Neural cell (in vitro differentiated cells): Measurements from ENCODE around the gene RAI14. TPM values are rescaled to one million over a fixed set of nuclear protein-coding genes. Genes with fewer than 3 reads are reported as not detected.

Source experiments
- H2AFZ ChIP-seq: fragments of 200-600, 300-800 bp; sonication (generic), shearing (Covaris generic); 2 replicates; pipeline ENCODE4 v1.6.0; 2014; ENCODE audit warnings: low read depth, mild to moderate bottlenecking, antibody characterized with exemption, low read length, moderate library complexity
- H3F3A ChIP-seq: fragments of 200-600 bp; shearing (Covaris generic); 2 replicates; pipeline ENCODE4 v1.6.1; 2016; ENCODE audit warnings: mild to moderate bottlenecking, moderate library complexity, mixed read lengths, antibody characterized with exemption, low read length; ENCODE audit not compliant: insufficient read depth, poor library complexity, severe bottlenecking
- H3K27ac ChIP-seq: fragments of 200-600, 300-800 bp; sonication (generic), shearing (Covaris generic); 2 replicates; pipeline ENCODE4 v1.5.1; 2014; ENCODE audit warnings: mild to moderate bottlenecking, low read length, moderate library complexity
- H3K27me3 ChIP-seq: fragments of 300-800, 200-600 bp; sonication (generic), shearing (Covaris generic); 2 replicates; pipeline ENCODE4 v1.6.0; 2014; ENCODE audit warnings: mild to moderate bottlenecking, low read depth, low read length, moderate library complexity; ENCODE audit not compliant: insufficient read depth
- H3K36me3 ChIP-seq: fragments of 300-800, 200-600 bp; sonication (generic), shearing (Covaris generic); 2 replicates; pipeline ENCODE4 v1.5.1; 2014; ENCODE audit warnings: mild to moderate bottlenecking, antibody characterized with exemption, low read length, moderate library complexity; ENCODE audit not compliant: insufficient read depth
- H3K4me2 ChIP-seq: fragments of 300-800, 200-600 bp; sonication (generic), shearing (Covaris generic); 2 replicates; pipeline ENCODE4 v1.6.0; 2014; ENCODE audit warnings: mild to moderate bottlenecking, low read length
- H3K4me3 ChIP-seq: fragments of 300-800, 200-600 bp; sonication (generic), shearing (Covaris generic); 2 replicates; pipeline ENCODE4 v1.5.1; 2014; ENCODE audit warnings: mild to moderate bottlenecking, low read length, moderate library complexity
- H3K79me2 ChIP-seq: fragments of 200-600 bp; shearing (Covaris generic); replicated peaks from 2 replicates; pipeline ENCODE4 v1.6.0; 2014; ENCODE audit warnings: mild to moderate bottlenecking, low read length, moderate library complexity; ENCODE audit not compliant: insufficient read depth
- H3K9ac ChIP-seq: fragments of 300-800, 200-600 bp; sonication (generic), shearing (Covaris generic); 2 replicates; pipeline ENCODE4 v1.6.1; 2016; ENCODE audit warnings: mild to moderate bottlenecking, low read length, mixed read lengths
- H3K9me2 ChIP-seq: fragments of 200-600 bp; shearing (Covaris generic); 2 replicates; pipeline ENCODE4 v1.6.1; 2016; ENCODE audit warnings: mild to moderate bottlenecking, low read length, mixed read lengths; ENCODE audit not compliant: insufficient read depth
- H3K9me3 ChIP-seq: fragments of 200-600, 300-800 bp; sonication (generic), shearing (Covaris generic); 2 replicates; pipeline ENCODE4 v1.6.1; 2016; ENCODE audit warnings: mild to moderate bottlenecking, mixed run types, low read length, moderate library complexity, mixed read lengths
- H4K20me1 ChIP-seq: fragments of 200-600 bp; shearing (Covaris generic); 2 replicates; pipeline ENCODE4 v1.6.1; 2016; ENCODE audit warnings: mild to moderate bottlenecking, mixed run types; ENCODE audit not compliant: insufficient read depth
- CTCF ChIP-seq: fragments of 450-650 bp; IDR thresholded peaks from 2 replicates; pipeline ENCODE4 v1.5.1; 2014; ENCODE audit warnings: antibody characterized with exemption, mild to moderate bottlenecking, moderate library complexity; ENCODE audit not compliant: poor library complexity, severe bottlenecking
- EP300 ChIP-seq: fragments of 450-650 bp; conservative IDR thresholded peaks from 2 replicates; pipeline ENCODE4 v1.6.1; 2014; ENCODE audit warnings: antibody characterized with exemption, mild to moderate bottlenecking, moderate library complexity; ENCODE audit not compliant: poor library complexity, severe bottlenecking
- EZH2 ChIP-seq: fragments of 200-600, 300-800 bp; shearing (Covaris generic), sonication (generic); IDR thresholded peaks from 2 replicates; pipeline ENCODE4 v1.6.1; 2014; ENCODE audit warnings: antibody characterized with exemption, low read length, borderline replicate concordance, mild to moderate bottlenecking; ENCODE audit not compliant: insufficient read depth, poor library complexity, severe bottlenecking
- MXI1 ChIP-seq: fragments of 450-650 bp; conservative IDR thresholded peaks from 2 replicates; pipeline ENCODE4 v1.6.1; 2014; ENCODE audit warnings: antibody characterized with exemption, mild to moderate bottlenecking; ENCODE audit not compliant: poor library complexity, severe bottlenecking
- POLR2AphosphoS5 ChIP-seq: IDR thresholded peaks from 2 replicates; pipeline ENCODE4 v1.6.1; 2012
- RAD21 ChIP-seq: fragments of 450-650 bp; conservative IDR thresholded peaks from 2 replicates; pipeline ENCODE4 v1.6.1; 2014; ENCODE audit warnings: antibody characterized with exemption, mild to moderate bottlenecking, moderate library complexity
- REST ChIP-seq: IDR thresholded peaks from 2 replicates; pipeline ENCODE4 v1.6.1; 2012; ENCODE audit warnings: borderline replicate concordance
- SMC3 ChIP-seq: fragments of 450-650 bp; conservative IDR thresholded peaks from 2 replicates; pipeline ENCODE4 v1.6.1; 2014; ENCODE audit warnings: antibody characterized with exemption, mild to moderate bottlenecking, moderate library complexity; ENCODE audit not compliant: poor library complexity
- TAF1 ChIP-seq: IDR thresholded peaks from 2 replicates; pipeline ENCODE4 v1.6.1; 2012; ENCODE audit warnings: low read depth
- polyA plus RNA-seq: library from polyadenylated mRNA; depleted of rRNA; stranded (reverse); fragments of >200 nt; gene quantifications from 2 replicates; pipeline ENCODE4 v1.2.3, GENCODE V29; 2014

RAI14 gene
- polyA plus RNA-seq, 1 donor from 2014 or later: 7.8 TPM

- no peak overlapping the region for H3K9ac ChIP-seq
- no peaks in the 10 kb centered on the region for H3K9me2 ChIP-seq
- no peak overlapping the region for H2AFZ ChIP-seq
- no peaks in the 10 kb centered on the region for H3K9me3 ChIP-seq
- no peaks in the 10 kb centered on the region for H3K36me3 ChIP-seq
- H3K27ac ChIP-seq: no peak overlapping the region
- H3K27me3 ChIP-seq: no peaks in the 10 kb centered on the region
- no peak overlapping the region for H3K4me2 ChIP-seq
- no peaks in the 10 kb centered on the region for H3F3A ChIP-seq
- H3K4me3 ChIP-seq: no peak overlapping the region
- H4K20me1 ChIP-seq: no peaks in the 10 kb centered on the region
- H3K79me2 ChIP-seq: peaks cover 8% of the 10 kb centered on the region
- TF ChIP-seq SMC3 (no peak), POLR2AphosphoS5 (no peak), EP300 (no peak), CTCF (no peak), REST (no peak), TAF1 (no peak), MXI1 (no peak), EZH2 (no peak), RAD21 (no peak)
These were observed 75.5 kb downstream of the RAI14 start for GRCh38 chr5:34731435-34732232.

- H3K27ac ChIP-seq: no peak overlapping the region
- H3K27me3 ChIP-seq: no peaks in the 10 kb centered on the region
- no peak overlapping the region for H2AFZ ChIP-seq
- H4K20me1 ChIP-seq: no peaks in the 10 kb centered on the region
- no peaks in the 10 kb centered on the region for H3K79me2 ChIP-seq
- H3F3A ChIP-seq: no peaks in the 10 kb centered on the region
- H3K9ac ChIP-seq: no peak overlapping the region
- no peaks in the 10 kb centered on the region for H3K9me3 ChIP-seq
- H3K9me2 ChIP-seq: no peaks in the 10 kb centered on the region
- TF ChIP-seq RAD21 (no peak), CTCF (no peak), POLR2AphosphoS5 (no peak), SMC3 (no peak), REST (no peak), EP300 (no peak), MXI1 (no peak)
- H3K4me2 ChIP-seq: no peak overlapping the region
- H3K36me3 ChIP-seq: no peaks in the 10 kb centered on the region
- no peak overlapping the region for H3K4me3 ChIP-seq
These were observed 78.2 kb downstream of the RAI14 start for GRCh38 chr5:34734326-34734725.
